GM21786 (cell line): ENCODE results near the gene GP1BA.

Experiments used
- ATAC-seq: cut with Tn5 transposase; IDR thresholded peaks from one replicate; pipeline ENCODE4 v1.9.1; 2021; ENCODE audit not compliant: unreplicated experiment

The GP1BA gene

GRCh38 chr17:4949321-4950074 is 17.4 kb downstream of the GP1BA start:
- no peak for ATAC-seq

- ATAC-seq: no peak
These were observed 18.1 kb downstream of the GP1BA start for GRCh38 chr17:4950075-4950745.

- ATAC-seq: no peak
These were observed 18.7 kb downstream of the GP1BA start, which contains the start of gene ENO3 for GRCh38 chr17:4950746-4951204. Gene ENO3, plus strand, starts transcription at chr17:4951119. Its CDS starts 711 bp downstream, at chr17:4951830.

- ATAC-seq: no peak
These were observed 19.4 kb downstream of the GP1BA start for GRCh38 chr17:4951486-4951885.

- ATAC-seq: no peak
These were observed 21.4 kb downstream of the GP1BA start for GRCh38 chr17:4953451-4953961.

GRCh38 chr17:4955091-4955490 is 23.0 kb downstream of the GP1BA start:
- ATAC-seq: no peak

GRCh38 chr17:4956493-4957061 is 24.5 kb downstream of the GP1BA start:
- ATAC-seq: no peak

- ATAC-seq: no peak
These were observed 26.0 kb downstream of the GP1BA start for GRCh38 chr17:4958102-4958501.

GRCh38 chr17:4959261-4959965 is 27.3 kb downstream of the GP1BA start:
- ATAC-seq: no peak

- ATAC-seq: no peak
These were observed 28.3 kb downstream of the GP1BA start for GRCh38 chr17:4960279-4960922.

GRCh38 chr17:4965311-4965986 is 33.4 kb downstream of the GP1BA start:
- ATAC-seq: no peak

GRCh38 chr17:4966844-4967538 is 34.9 kb downstream of the GP1BA start:
- peak; percentile 85 for ATAC-seq

- ATAC-seq: peak; percentile 56
These were observed 35.7 kb downstream of the GP1BA start, which contains the start of gene SPAG7 for GRCh38 chr17:4967539-4968485. Gene SPAG7, minus strand, starts transcription at chr17:4967817. Its CDS starts 13 bp downstream, at chr17:4967804.

GRCh38 chr17:4968486-4969046 is 36.5 kb downstream of the GP1BA start:
- ATAC-seq: no peak

GRCh38 chr17:4969047-4969550 is 37.0 kb downstream of the GP1BA start:
- ATAC-seq: no peak

GRCh38 chr17:4969551-4970173 is 37.6 kb downstream of the GP1BA start:
- ATAC-seq: no peak

- no peak for ATAC-seq
These were observed 38.2 kb downstream of the GP1BA start for GRCh38 chr17:4970273-4970672.
